GM21381 (cell line): ENCODE measurements around the gene IFNL3.
"Not testable (repeated sequence)": the region's sequence is repeated elsewhere in the genome, so short reads cannot be mapped to it uniquely, and the experiment has no call there.

Experiments used
- ATAC-seq: cut with Tn5 transposase; IDR thresholded peaks from one replicate; pipeline ENCODE4 v1.9.1; 2021; ENCODE audit warnings: mild to moderate bottlenecking, moderate library complexity; ENCODE audit not compliant: unreplicated experiment

IFNL3 gene

GRCh38 chr19:39253374-39254149, 8.8 kb upstream of the IFNL3 start:
- no peak for ATAC-seq

DNA sequence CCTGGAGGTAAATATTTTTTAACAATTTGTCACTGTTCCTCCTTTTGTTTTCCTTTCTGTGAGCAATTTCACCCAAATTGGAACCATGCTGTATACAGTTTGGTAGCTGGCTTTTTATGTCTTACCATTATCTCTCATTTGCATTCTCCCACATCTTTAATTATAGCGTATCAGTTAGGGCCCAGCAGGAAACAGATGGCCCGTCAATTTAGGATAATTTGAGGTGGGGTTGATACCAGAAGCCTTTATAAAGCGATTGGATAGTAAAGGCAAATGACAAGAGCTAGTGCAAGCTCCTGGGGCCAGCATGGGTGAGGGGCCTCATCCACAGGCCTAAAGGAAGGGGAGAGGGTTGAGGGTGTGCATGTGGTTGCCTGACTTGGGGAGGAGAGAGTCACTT, 7.7 kb upstream of the IFNL3 start:
- no peak for ATAC-seq

- no peak for ATAC-seq
These were observed 7.0 kb upstream of the IFNL3 start for GRCh38 chr19:39251846-39252245.

- ATAC-seq = no peak
These were observed 6.3 kb upstream of the IFNL3 start for GRCh38 chr19:39251081-39251480.

- no peak for ATAC-seq
These were observed 4.0 kb upstream of the IFNL3 start, which contains the start of gene IFNL4 for GRCh38 chr19:39248806-39249205. Gene IFNL4 (minus strand): TSS chr19:39248856.

DNA sequence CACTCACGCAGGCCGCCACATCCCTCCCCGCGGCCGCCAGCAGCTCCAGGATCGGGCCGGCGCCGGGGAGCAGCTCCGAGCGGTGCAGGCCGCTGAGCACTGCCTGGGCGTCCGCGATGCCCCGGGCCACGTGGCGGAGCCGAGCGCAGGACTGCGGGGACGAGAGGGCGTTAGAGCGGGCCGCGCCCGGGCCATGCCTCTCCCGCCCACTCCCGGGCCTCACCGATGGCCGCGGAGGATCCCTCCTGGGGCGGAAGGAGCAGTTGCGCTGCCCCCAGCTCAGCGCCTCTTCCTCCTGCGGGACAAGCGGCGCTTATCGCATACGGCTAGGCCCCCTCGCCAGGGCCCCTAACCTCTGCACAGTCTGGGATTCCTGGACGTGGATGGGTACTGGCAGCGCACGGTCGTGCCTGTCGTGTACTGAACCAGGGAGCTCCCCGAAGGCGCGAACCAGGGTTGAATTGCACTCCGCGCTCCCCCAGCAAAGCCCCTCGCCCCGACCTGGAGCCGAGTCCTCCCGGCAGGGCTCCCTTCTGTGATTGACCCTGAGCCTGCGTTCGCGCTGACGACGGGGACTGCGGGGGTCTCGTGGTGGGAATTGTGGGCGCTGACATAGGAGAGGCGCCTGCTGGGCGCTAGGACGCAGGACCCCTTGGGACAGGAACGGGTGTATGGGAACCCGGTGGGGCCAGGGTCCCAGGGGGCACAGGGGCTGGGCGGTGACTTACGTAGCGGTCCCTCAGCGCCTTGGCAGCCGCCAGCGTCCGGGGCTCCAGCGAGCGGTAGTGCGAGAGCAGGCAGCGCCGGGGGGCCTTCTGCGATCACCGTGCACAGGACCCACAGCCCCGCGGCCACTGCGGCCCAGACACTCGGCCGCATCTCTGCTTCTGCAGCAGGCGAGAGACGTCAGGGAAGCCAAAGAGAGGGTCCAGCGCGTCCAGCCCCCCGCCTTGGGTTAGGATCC, 3.2 kb upstream of the IFNL3 start:
- no peak for ATAC-seq

- no peak for ATAC-seq
These were observed 2.3 kb upstream of the IFNL3 start for GRCh38 chr19:39246951-39247669.

GRCh38 chr19:39245166-39245565, 360 bp upstream of the IFNL3 start:
- ATAC-seq = not testable (repeated sequence)

DNA sequence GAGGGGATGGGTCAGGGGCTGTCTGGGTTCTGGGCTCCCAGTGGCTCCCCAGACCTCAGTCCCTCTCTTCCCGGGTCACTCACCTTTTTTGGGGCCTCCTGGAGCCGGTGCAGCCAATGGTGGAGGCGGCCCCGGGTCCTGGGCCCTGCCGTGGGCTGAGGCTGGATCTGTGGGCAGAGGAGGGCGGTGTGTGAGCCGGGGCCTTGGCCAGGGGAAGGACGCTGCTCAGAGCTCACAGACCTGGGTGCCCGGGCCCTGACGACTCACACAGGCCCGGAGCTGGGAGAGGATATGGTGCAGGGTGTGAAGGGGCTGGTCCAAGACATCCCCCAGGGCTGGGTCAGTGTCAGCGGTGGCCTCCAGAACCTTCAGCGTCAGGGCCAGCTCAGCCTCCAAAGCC, 1.1 kb downstream of the IFNL3 start:
- not testable (repeated sequence) for ATAC-seq

DNA sequence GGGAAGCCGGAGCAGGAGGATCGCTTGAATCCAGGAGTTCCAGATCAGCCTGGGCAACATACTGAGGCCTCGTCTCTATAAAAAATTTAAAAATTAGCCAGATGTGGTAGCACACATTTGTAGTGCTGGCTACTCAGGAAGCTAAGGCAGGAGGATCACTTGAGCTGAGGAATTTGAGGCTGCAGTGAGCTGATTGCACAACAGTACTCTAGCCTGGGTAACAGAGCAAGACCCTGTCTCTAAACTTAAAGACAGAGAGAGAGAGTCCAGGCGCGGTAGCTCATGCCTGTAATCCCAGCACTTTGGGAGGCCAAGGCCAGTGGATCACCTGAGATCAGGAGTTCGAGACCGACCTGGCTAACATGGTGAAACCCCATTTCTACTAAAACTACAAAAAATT, 4.4 kb downstream of the IFNL3 start:
- ATAC-seq = no peak

GRCh38 chr19:39238944-39239343, 5.9 kb downstream of the IFNL3 start:
- no peak for ATAC-seq

DNA sequence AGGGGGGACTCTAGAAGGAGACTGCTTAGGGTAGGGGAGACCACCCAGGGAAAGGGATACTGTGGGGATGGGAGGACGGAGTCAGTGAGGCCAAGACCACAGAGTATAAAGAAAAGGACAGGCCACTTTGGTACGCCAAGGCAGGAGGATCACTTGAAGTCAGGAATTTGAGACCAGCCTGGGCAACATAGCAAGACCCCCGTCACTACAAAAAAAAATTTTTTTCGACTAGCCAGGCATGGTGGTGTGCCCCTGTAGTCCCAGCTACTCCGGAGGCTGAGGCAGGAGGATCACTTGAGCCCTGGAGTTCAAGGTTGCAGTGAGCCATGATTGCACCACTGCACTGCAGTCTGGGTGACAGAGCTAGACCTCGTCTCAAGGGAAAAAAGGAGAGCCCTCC, 6.6 kb downstream of the IFNL3 start:
- ATAC-seq = no peak

GRCh38 chr19:39237200-39238184, 7.3 kb downstream of the IFNL3 start:
- ATAC-seq = peak; percentile 82

DNA sequence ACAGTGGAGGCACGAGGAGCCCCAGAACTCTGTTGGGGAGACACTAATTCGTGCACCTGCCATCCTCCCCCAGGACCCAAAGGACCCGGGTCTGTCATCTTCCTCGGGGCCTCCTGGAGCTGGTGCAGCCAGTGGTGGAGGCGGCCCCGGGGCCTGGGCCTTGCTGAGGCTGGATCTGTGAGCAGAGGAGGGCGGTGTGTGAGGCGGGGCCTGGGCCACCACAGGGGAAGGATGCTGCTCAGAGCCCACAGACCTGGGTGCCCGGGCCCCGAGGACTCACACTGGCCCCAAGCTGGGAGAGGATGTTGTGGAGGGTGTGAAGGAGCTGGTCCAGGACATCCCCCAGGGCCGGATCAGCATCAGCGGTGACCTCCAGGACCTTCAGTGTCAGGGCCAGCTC, 8.3 kb downstream of the IFNL3 start:
- no peak for ATAC-seq

- ATAC-seq = no peak
These were observed 12.1 kb downstream of the IFNL3 start for GRCh38 chr19:39232708-39233107.

DNA sequence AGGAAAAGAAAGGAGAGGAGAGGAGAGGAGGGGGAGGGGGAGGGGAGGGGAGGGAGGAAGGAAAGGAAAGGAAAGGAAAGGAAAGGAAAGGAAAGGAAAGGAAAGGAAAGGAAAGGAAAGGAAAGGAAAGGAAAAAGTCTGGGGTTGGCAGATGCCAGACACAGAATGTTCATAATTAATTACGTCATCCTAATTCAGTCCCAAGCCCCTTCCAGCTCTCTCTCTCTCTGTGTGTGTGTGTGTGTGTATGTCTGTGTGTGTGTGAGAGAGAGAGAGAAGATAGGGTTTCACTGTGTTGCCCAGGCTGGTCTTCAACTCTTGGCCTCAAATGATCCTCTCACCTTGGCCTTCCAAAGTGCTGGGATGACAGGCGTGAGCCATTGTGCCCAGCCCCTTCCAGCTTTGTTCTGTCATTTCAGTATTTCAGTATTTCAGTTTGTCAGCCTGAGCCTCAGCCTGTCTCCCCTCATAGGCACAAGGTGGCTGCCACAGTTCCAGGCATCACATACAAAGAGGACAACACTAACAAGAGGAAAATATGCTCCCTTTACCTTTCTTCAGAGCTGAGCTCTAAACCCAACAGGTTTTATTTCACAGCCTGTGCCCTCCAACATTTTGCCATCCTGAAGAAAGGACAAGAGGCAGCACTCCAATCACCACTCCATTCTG, 14.6 kb downstream of the IFNL3 start:
- no peak for ATAC-seq

- no peak for ATAC-seq
These were observed 19.9 kb downstream of the IFNL3 start for GRCh38 chr19:39224910-39225309.

DNA sequence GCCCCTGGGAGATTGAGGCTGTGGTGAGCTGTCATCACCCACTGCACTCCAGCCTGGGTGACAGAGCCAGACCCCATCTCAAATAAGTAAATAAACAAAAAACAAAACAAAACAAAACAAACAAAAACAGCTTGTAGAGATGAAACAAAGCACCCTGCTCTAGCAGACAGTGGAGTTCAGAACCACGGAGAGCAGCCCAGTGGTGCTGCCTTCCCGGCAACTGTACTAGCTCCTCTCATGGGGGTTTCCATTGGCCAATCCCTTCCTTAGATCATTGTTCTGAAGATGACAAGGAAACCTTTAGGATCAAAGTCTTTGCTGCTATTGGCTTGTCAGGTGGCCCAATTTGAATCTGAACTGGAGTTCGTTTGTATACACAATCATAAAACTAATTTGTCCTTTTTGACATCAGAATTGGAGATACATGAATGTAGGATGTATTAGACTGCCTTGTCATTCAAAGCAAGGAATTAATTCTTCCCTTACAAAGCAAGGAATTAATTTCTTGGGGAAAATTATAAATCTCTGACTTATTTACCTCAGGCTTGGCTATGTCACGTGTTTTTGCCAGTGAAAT, 21.0 kb downstream of the IFNL3 start:
- ATAC-seq = no peak

DNA sequence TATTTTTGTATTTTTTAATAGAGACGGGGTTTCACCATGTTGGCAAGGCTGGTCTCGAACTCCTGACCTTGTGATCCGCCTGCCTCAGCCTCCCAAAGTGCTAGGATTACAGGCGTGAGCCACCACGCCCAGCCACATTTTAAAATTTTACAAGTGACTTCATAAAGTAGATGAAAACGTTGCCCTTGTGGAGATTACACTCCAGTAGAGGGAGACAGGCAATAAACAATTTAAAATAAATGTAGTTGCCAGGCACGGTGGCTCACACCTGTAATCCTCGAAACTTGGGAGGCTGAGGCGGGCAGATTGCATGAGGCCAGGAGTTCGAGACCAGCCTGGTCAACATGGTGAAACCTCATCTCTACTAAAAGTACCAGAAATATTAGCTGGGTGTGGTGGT, 25.7 kb downstream of the IFNL3 start:
- ATAC-seq = not testable (repeated sequence)
